Astrocyte of the hippocampus (primary cell): ENCODE results near the gene CAD.

Experiments
- DNase-seq: peaks from one replicate; pipeline ENCODE4 v3.0.0; 2011; ENCODE audit warnings: low read depth, low spot score

The CAD gene

GRCh38 chr2:27223416-27223815, 6.2 kb downstream of the CAD start:
- DNase-seq: no peak

GRCh38 chr2:27225526-27225925, 8.4 kb downstream of the CAD start:
- no peak for DNase-seq

- no peak for DNase-seq
These were observed 10.3 kb downstream of the CAD start for GRCh38 chr2:27227501-27227900.

DNA sequence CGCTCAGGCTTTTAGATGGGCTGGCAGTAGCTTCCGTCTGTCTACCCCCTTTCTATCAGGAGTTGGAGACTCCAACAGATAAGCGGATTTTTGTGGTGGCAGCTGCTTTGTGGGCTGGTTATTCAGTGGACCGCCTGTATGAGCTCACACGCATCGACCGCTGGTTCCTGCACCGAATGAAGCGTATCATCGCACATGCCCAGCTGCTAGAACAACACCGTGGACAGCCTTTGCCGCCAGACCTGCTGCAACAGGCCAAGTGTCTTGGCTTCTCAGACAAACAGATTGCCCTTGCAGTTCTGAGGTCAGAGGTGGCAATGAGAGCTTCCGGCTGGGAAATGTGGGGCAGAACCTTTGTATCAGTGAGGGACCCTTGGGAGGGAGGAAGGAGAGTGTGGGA, 14.8 kb downstream of the CAD start:
- DNase-seq: no peak

DNA sequence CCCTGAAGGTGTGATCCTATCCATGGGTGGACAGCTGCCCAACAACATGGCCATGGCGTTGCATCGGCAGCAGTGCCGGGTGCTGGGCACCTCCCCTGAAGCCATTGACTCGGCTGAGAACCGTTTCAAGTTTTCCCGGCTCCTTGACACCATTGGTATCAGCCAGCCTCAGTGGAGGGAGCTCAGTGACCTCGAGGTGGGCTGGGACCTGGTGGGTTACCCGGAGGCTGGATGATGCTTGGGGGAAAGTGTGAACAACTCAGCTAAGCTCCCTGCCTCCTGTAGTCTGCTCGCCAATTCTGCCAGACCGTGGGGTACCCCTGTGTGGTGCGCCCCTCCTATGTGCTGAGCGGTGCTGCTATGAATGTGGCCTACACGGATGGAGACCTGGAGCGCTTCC, 16.2 kb downstream of the CAD start:
- no peak for DNase-seq

GRCh38 chr2:27236136-27236535, 19.0 kb downstream of the CAD start:
- no peak for DNase-seq

- no peak for DNase-seq
These were observed 19.5 kb downstream of the CAD start for GRCh38 chr2:27236626-27237025.

GRCh38 chr2:27237341-27237945, 20.3 kb downstream of the CAD start:
- DNase-seq: no peak

GRCh38 chr2:27238976-27239375, 21.8 kb downstream of the CAD start:
- no peak for DNase-seq

DNA sequence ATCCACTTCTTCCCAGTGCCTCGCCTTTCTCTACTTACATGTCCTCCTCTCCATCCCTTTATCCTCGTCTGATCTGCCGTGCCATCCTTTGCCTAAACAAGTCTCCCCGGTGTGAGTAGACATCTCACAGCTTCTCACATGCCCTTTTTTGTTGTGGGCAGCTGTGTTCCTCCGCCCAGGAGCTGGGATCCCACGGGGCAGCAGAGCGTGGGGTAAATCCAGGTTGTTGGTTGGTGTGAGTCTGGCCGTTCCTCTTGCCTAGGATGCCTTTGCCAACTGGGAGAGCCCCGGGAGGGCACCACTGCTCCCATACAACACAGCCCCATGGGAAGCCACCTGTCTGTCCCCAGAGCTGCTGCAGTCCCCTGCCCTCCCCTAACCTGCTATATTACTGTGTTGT, 23.2 kb downstream of the CAD start:
- DNase-seq: no peak

GRCh38 chr2:27241761-27242613, 24.8 kb downstream of the CAD start:
- no peak for DNase-seq

DNA sequence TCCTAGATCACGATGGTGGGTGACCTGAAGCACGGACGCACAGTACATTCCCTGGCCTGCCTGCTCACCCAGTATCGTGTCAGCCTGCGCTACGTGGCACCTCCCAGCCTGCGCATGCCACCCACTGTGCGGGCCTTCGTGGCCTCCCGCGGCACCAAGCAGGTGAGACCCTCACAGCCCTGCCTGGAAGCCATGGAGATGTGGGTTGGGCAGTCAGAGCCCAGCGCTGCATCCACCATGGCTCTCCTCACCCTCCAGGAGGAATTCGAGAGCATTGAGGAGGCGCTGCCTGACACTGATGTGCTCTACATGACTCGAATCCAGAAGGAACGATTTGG, 25.4 kb downstream of the CAD start:
- DNase-seq: no peak

GRCh38 chr2:27243391-27244130, 26.4 kb downstream of the CAD start:
- DNase-seq: no peak

- DNase-seq: no peak
These were observed 27.9 kb downstream of the CAD start for GRCh38 chr2:27245116-27245515.

- no peak for DNase-seq
These were observed 28.5 kb downstream of the CAD start for GRCh38 chr2:27245626-27246025.

GRCh38 chr2:27247893-27248292, 30.7 kb downstream of the CAD start:
- no peak for DNase-seq

- peak; percentile 42 for DNase-seq
These were observed 32.2 kb downstream of the CAD start for GRCh38 chr2:27249159-27249890.

DNA sequence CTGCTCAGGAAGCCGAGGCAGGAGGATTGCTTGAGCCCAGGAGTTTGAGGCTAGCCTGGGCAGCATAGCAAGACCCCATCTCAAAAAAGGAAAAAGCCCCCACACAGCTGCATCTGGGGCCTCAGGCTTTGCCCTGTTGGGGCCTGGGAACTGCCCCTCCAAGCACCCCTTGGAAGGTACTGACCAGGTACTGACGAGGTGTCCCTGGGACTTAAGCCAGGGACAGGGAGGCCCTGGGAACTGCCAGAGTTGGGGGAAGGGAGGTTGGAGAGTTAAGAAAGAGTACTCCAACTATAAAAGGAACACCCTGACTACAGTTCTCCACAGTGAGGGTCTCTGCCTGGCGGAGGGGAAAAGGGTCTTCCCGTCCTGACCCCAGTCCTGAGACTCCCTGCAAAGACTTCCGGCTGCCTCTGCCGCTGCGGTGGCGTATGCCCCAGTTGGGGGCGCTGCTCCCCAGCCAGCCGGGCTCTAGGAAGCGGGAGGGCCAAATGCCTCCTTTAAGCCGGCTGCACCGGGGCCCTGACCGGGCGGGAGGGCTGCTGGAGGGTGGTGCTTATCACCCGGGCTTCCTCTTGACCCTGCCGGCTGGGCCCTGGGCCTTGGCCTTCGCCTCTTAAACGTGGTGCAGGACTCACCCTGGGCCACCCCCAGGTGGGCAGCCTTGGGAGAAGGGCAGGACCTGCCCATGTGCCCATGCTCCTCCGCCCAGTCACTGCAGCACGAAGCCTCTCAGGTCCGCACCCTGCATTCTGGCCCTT, 32.9 kb downstream of the CAD start:
- DNase-seq: peak; percentile 73

GRCh38 chr2:27250652-27251379, 33.6 kb downstream of the CAD start:
- no peak for DNase-seq

GRCh38 chr2:27251766-27252165, 34.6 kb downstream of the CAD start:
- no peak for DNase-seq

GRCh38 chr2:27255187-27255586, 38.0 kb downstream of the CAD start:
- no peak for DNase-seq
